Neural cell (in vitro differentiated cells): ENCODE measurements around the gene PODXL2.

Experiments used
- EP300 ChIP-seq: fragments of 450-650 bp; conservative IDR thresholded peaks from 2 replicates; pipeline ENCODE4 v1.6.1; 2014; ENCODE audit warnings: antibody characterized with exemption, mild to moderate bottlenecking, moderate library complexity; ENCODE audit not compliant: poor library complexity, severe bottlenecking
- EZH2 ChIP-seq: fragments of 200-600, 300-800 bp; shearing (Covaris generic), sonication (generic); IDR thresholded peaks from 2 replicates; pipeline ENCODE4 v1.6.1; 2014; ENCODE audit warnings: antibody characterized with exemption, low read length, borderline replicate concordance, mild to moderate bottlenecking; ENCODE audit not compliant: insufficient read depth, poor library complexity, severe bottlenecking
- MXI1 ChIP-seq: fragments of 450-650 bp; conservative IDR thresholded peaks from 2 replicates; pipeline ENCODE4 v1.6.1; 2014; ENCODE audit warnings: antibody characterized with exemption, mild to moderate bottlenecking; ENCODE audit not compliant: poor library complexity, severe bottlenecking
- POLR2AphosphoS5 ChIP-seq: IDR thresholded peaks from 2 replicates; pipeline ENCODE4 v1.6.1; 2012
- TAF1 ChIP-seq: IDR thresholded peaks from 2 replicates; pipeline ENCODE4 v1.6.1; 2012; ENCODE audit warnings: low read depth
- TF ChIP-seq, protein P1 (sequence below): fragments of 450-650 bp; IDR thresholded peaks from 2 replicates; pipeline ENCODE4 v1.5.1; 2014; ENCODE audit warnings: antibody characterized with exemption, mild to moderate bottlenecking, moderate library complexity; ENCODE audit not compliant: poor library complexity, severe bottlenecking

DNA sequence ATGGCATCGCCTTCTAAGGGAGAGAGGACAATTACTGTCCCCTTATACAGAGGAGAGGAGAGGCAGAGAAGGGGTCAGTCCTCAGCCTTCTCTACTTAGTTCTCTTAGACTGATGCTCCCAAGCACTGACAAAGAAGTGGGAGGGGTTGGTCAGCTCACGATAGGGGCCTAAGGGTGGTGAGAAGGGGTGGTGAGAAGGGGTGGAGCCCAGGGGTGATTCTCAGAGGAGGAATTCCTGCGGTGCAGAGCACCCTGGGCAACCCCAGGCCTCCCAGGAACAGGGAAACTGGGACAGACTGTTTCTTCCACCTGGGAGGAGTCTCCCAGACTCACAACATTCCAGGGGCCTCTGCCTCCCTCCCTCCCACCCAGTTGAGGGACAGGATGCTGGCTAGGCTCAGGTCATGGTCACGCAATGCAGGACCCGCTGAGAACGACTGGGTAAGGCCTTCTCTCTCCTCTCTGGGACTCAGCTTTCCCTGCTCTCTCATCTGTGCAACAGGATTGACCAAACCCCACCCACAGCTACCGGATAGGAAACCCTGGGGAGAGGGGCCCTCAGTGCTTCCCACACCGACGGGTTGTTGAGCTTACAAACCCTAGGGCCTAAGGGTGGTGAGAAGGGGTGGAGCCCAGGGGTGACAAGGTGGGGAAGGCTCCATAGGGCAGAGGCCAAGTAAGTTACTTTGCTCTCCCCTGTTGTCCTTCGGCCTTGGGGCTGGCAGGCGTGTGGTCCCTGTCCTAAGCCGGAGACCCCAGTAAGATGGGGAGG lies 40.0 kb upstream of the PODXL2 start:
- TF ChIP-seq, protein P1, sequence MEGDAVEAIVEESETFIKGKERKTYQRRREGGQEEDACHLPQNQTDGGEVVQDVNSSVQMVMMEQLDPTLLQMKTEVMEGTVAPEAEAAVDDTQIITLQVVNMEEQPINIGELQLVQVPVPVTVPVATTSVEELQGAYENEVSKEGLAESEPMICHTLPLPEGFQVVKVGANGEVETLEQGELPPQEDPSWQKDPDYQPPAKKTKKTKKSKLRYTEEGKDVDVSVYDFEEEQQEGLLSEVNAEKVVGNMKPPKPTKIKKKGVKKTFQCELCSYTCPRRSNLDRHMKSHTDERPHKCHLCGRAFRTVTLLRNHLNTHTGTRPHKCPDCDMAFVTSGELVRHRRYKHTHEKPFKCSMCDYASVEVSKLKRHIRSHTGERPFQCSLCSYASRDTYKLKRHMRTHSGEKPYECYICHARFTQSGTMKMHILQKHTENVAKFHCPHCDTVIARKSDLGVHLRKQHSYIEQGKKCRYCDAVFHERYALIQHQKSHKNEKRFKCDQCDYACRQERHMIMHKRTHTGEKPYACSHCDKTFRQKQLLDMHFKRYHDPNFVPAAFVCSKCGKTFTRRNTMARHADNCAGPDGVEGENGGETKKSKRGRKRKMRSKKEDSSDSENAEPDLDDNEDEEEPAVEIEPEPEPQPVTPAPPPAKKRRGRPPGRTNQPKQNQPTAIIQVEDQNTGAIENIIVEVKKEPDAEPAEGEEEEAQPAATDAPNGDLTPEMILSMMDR, result no peak
- TF ChIP-seq EP300, result no peak
- TF ChIP-seq POLR2AphosphoS5, result no peak
- no peak for TF ChIP-seq MXI1
- no peak for TF ChIP-seq EZH2
- no peak for TF ChIP-seq TAF1
